H7 (cell line): ENCODE data around the gene FHIT. TPM values are rescaled to one million over a fixed set of nuclear protein-coding genes. Genes with fewer than 3 reads are reported as not detected.
A peak's percentile ranks its signal among the peaks of the same experiment; 100 is the strongest.

Experiments used
- DNase-seq: peaks from one replicate; pipeline ENCODE4 v3.0.0; 2012
- H3K27me3 ChIP-seq: 2 replicates; pipeline ENCODE4 v1.6.0; 2011; ENCODE audit warnings: mild to moderate bottlenecking, low read length; ENCODE audit not compliant: control insufficient read depth, insufficient read depth
- H3K36me3 ChIP-seq: replicated peaks from 2 replicates; pipeline ENCODE4 v1.5.1; 2011; ENCODE audit warnings: low read length; ENCODE audit not compliant: control insufficient read depth, insufficient read depth
- H3K4me3 ChIP-seq: 2 replicates; pipeline ENCODE4 v1.5.1; 2011; ENCODE audit warnings: low read depth, mild to moderate bottlenecking, control low read depth, low read length, moderate library complexity; ENCODE audit not compliant: insufficient read depth
- total RNA-seq: library from RNA; depleted of rRNA; stranded (reverse); fragments of >200 nt; shearing (Covaris generic); gene quantifications from 2 replicates; pipeline ENCODE4 v1.2.3, GENCODE V29; 2014

The FHIT gene
- total RNA-seq, 1 experiment from 2014 or later = 2.1 TPM

DNA sequence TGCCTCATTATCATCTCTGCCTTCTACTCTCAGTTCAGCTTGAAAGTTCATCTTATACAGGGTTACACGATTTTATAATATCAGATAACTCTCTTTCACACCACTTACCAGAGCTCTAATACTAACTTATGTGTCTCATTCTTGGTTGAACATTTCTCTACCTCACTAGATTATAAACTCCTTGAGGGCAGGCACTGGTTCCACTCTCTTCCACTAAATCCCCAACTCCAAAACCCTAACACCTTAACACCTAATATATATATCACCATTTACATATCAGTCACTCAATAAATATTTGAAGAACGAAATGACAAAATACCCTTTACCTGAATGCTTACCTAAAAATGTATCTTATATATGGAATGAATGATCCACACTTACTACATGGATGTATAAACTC, 977.2 kb downstream of the FHIT start:
- DNase-seq = no peak

GRCh38 chr3:60269829-60270266, 981.4 kb downstream of the FHIT start:
- Histone ChIP-seq H3K27me3 (no peaks in the 10 kb centered on the region), H3K36me3 (no peaks in the 10 kb centered on the region), H3K4me3 (no peak overlapping the region)
- DNase-seq = no peak

More for the DNA sequence above, 977.2 kb downstream of the FHIT start:
- Histone ChIP-seq H3K4me3 (no peak overlapping the region), H3K36me3 (no peaks in the 10 kb centered on the region), H3K27me3 (no peaks in the 10 kb centered on the region)

DNA sequence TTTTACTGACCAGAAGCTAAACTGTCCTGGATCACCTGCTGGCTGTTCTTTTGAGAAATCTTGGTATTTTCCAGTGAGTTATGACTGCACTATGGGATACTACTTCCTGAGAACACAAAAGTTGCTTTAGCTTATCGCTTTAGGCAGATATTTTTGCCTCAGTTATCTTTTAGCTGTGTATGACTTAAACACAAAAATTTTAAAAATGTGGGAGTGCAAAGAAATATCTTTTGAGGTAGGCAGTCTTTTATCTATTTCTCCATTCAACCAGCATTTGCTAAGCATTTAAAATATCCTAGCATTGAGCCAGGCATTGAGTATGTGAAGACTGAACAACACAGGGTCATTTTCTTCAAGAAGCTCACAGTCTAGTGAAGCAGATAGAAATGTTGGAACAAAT, 981.9 kb downstream of the FHIT start:
- Histone ChIP-seq H3K4me3 (no peak overlapping the region), H3K36me3 (no peaks in the 10 kb centered on the region), H3K27me3 (no peaks in the 10 kb centered on the region)
- no peak for DNase-seq

GRCh38 chr3:60268123-60268522, 983.1 kb downstream of the FHIT start:
- Histone ChIP-seq H3K27me3 (no peaks in the 10 kb centered on the region), H3K4me3 (no peak overlapping the region), H3K36me3 (no peaks in the 10 kb centered on the region)
- DNase-seq = no peak

DNA sequence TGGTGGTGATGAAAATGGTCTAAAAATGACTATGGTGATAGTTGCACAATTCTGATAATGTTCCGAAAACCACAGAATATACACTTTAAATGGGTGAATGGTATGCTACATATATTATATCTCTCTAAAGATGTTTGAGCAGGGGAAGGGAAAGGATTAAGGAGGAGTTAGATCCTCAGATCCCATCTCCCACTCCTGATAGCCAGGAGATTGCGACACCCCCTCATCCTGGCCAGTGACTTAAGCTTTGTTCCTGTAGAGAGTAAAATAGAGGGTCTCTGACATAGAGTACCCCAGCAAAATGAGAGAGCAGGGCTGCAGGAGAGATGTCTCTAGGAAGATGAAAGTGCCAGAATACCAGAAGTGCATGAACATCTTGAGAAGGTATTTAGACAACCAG, 984.8 kb downstream of the FHIT start:
- H3K4me3 ChIP-seq = no peak overlapping the region
- H3K27me3 ChIP-seq = no peaks in the 10 kb centered on the region
- DNase-seq = no peak
- no peaks in the 10 kb centered on the region for H3K36me3 ChIP-seq

DNA sequence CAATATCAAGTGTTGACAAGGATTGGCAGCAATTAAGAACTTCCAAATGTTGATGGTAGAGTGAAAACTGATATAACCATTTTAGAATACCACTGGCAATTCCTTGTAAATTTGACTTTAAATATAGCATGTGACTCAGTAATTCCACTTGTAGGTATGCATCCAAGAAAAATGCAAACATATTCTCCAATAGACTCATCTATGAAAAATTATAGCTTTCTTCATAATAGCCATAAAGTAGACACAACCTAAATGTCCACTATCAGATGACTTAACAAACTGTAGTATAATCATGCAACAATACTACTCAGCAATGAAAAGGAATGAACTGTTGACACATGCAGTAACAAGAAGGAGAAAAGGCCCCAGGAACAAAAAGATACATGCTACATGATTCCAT, 988.1 kb downstream of the FHIT start:
- Histone ChIP-seq H3K36me3 (no peaks in the 10 kb centered on the region), H3K4me3 (no peak overlapping the region), H3K27me3 (no peaks in the 10 kb centered on the region)
- no peak for DNase-seq

GRCh38 chr3:60262546-60262945, 988.7 kb downstream of the FHIT start:
- no peaks in the 10 kb centered on the region for H3K36me3 ChIP-seq
- no peaks in the 10 kb centered on the region for H3K27me3 ChIP-seq
- no peak overlapping the region for H3K4me3 ChIP-seq
- no peak for DNase-seq

- no peaks in the 10 kb centered on the region for H3K36me3 ChIP-seq
- H3K27me3 ChIP-seq = no peaks in the 10 kb centered on the region
- no peak for DNase-seq
- H3K4me3 ChIP-seq = no peak overlapping the region
Measured at GRCh38 chr3:60260546-60260945, 990.7 kb downstream of the FHIT start.

DNA sequence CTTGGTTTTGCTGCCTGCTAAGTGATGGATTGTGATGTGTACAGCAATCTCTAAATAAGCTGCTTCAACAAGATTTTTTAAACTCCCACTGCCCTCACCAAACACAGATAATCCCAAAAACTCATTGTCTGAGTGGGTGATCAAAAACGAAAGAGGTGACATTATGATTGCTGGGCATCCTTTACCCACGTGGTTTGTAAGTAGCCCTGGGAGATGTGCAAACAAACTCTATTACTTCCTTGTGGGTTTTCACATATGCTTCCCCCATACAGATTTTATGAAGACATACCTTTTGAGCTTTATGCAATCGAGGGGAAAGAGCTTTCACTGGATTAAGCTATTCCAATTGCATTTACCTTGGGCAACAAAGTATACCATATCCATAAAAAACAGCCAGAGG, 1000.4 kb downstream of the FHIT start:
- no peaks in the 10 kb centered on the region for H3K36me3 ChIP-seq
- H3K27me3 ChIP-seq = no peaks in the 10 kb centered on the region
- no peak overlapping the region for H3K4me3 ChIP-seq
- no peak for DNase-seq

GRCh38 chr3:60250206-60250605, 1001.0 kb downstream of the FHIT start:
- Histone ChIP-seq H3K36me3 (no peaks in the 10 kb centered on the region), H3K27me3 (no peaks in the 10 kb centered on the region), H3K4me3 (no peak overlapping the region)
- no peak for DNase-seq

- H3K4me3 ChIP-seq = no peak overlapping the region
- H3K36me3 ChIP-seq = no peaks in the 10 kb centered on the region
- no peak for DNase-seq
- H3K27me3 ChIP-seq = no peaks in the 10 kb centered on the region
Measured at GRCh38 chr3:60246361-60246760, 1004.9 kb downstream of the FHIT start.

- H3K36me3 ChIP-seq = no peaks in the 10 kb centered on the region
- no peak for DNase-seq
- H3K27me3 ChIP-seq = no peaks in the 10 kb centered on the region
- no peak overlapping the region for H3K4me3 ChIP-seq
Measured at GRCh38 chr3:60243456-60243855, 1007.8 kb downstream of the FHIT start.

DNA sequence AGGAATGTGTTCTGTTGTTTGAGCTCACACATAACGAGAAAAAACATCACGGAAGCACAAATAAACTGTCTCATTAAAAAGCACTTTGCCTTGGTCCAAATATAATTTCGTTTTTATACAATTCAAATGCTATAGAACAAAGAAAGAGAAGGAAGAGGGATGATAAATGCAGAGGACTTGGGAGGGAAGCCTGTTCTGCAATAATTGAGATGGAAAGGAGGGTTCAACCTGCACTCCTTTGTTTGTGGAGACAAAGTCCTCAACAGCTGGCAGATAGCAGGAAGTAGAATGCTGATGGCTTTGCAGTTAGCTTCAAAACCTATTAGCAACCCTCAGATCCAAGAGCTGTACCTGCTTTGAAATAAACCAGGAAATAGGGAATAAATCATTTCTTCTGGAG, 1010.8 kb downstream of the FHIT start:
- Histone ChIP-seq H3K4me3 (no peak overlapping the region), H3K27me3 (no peaks in the 10 kb centered on the region), H3K36me3 (no peaks in the 10 kb centered on the region)
- DNase-seq = peak; percentile 7

DNA sequence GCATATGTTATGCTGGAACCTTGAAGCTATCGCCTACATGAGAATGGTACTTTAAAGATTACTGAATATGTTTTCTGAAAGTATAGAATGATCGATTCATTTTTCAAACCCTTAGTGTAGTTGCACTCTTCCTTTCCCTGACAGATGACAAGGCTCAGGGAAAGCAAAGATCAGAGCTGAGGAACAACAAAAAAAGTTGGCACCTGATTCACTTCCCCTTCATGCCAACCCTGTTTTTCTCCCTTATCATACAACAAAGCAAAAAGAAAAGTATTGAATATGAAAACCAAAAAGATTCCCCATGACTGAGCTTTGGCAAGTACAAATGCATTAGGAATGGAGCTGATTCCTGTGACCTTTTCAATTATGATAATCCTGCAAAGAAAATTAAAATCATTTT, 1012.7 kb downstream of the FHIT start:
- Histone ChIP-seq H3K36me3 (no peaks in the 10 kb centered on the region), H3K27me3 (no peaks in the 10 kb centered on the region), H3K4me3 (no peak overlapping the region)
- no peak for DNase-seq

- DNase-seq = no peak
Measured at GRCh38 chr3:60229502-60229901, 1021.8 kb downstream of the FHIT start.

DNA sequence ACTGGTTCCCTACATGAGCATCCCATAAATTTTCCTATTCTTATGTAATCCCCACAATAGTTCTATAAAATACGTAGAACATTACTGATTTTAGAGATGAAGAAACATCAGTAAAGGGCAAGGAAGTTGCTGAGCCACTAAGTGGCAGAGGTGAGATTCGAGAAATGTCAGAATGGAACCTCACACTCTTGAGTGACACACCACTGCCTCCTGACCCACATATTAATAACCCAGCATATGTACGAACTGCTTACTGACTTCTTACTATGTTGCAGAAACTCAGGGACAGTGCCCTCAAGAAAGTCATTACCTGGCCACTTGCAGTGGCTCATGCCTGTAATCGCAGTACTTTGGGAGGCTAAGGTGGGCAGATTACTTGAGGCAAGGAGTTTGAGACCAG, 1022.4 kb downstream of the FHIT start:
- Histone ChIP-seq H3K36me3 (no peaks in the 10 kb centered on the region), H3K27me3 (no peaks in the 10 kb centered on the region), H3K4me3 (no peak overlapping the region)
- no peak for DNase-seq

More at GRCh38 chr3:60229502-60229901, 1021.8 kb downstream of the FHIT start:
- H3K27me3 ChIP-seq = no peaks in the 10 kb centered on the region
- H3K4me3 ChIP-seq = no peak overlapping the region
- H3K36me3 ChIP-seq = no peaks in the 10 kb centered on the region
